GM23338 (cell line): ENCODE results near the gene TMEM221.

Experiments
- EZH2 ChIP-seq: fragments of 200-600 bp; sonication (generic); IDR thresholded peaks from one replicate; pipeline ENCODE4 v1.8.0; 2017; ENCODE audit warnings: antibody characterized with exemption, mild to moderate bottlenecking, low read depth; ENCODE audit not compliant: unreplicated experiment
- POLR2AphosphoS5 ChIP-seq: IDR thresholded peaks from 2 replicates; pipeline ENCODE4 v1.6.1; 2016; ENCODE audit warnings: antibody characterized with exemption, low read depth

- TF ChIP-seq POLR2AphosphoS5 (no peak), EZH2 (no peak)
These were observed 42.8 kb upstream of the TMEM221 start for GRCh38 chr19:17491287-17491686.
